Measurements from ENCODE around the gene TRAF4. TPM values are rescaled to one million over a fixed set of nuclear protein-coding genes. Genes with fewer than 3 reads are reported as not detected.

Gene TRAF4
- total and polyA plus RNA-seq, 2 donors (not counting 3 experiments of a cell fraction or from before 2014, with no cell fraction given), result 79.5 to 83.9 TPM

DNA sequence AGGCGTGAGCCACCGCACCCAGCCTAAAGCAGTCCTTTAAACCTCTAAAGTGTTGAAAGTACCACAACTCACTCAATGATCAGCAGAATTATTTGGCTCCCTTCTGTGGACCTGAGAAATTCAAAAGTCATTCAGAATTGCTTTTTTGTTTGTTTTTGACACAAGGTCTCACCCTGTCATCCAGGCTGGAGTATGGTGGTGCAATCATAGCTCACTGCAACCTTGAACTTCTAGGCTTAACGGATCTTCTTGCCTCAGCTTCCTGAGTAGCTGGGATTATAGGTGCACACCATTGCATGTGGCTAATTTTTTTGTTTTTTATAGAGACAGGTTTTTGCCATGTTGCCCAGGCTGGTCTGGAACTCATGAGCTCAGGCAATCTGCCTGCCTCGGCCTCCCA lies 44.3 kb downstream of the TRAF4 start:
- Histone ChIP-seq H3K4me2 (ENCODE audit: insufficient read depth, low read length) (no peak overlapping the region), H2AFZ (ENCODE audit: low read depth, low read length) (no peak overlapping the region), H3K79me2 (ENCODE audit: control insufficient read depth, insufficient read depth, low read length) (peaks cover 56% of the 10 kb centered on the region), H4K20me1 (replicated peaks; ENCODE audit: control insufficient read depth, extremely low read depth, insufficient read depth, low read length) (no peaks in the 10 kb centered on the region), H3K36me3 (ENCODE audit: control insufficient read depth in 2 of 2, extremely low read depth in 1 of 2, insufficient read depth in 2 of 2, low read length in 2 of 2) (peaks cover 0 to 3% of the 10 kb centered on the region in 2 experiments), H3K27ac (ENCODE audit: insufficient read depth, low read depth, low read length) (no peak overlapping the region), H3K27me3 (ENCODE audit: control insufficient read depth in 2 of 2, insufficient read depth in 2 of 2, low read length in 2 of 2) (no peaks in the 10 kb centered on the region), H3K9ac (replicated peaks; ENCODE audit: extremely low read depth, insufficient read depth, low read length) (no peak overlapping the region), H3K9me3 (replicated peaks; ENCODE audit: control insufficient read depth, insufficient read depth, low read length) (no peaks in the 10 kb centered on the region), H3K4me1 (ENCODE audit: control insufficient read depth, extremely low read depth, insufficient read depth, low read length) (no peaks in the 10 kb centered on the region), H3K9me1 (replicated peaks; ENCODE audit: control insufficient read depth, extremely low read depth, insufficient read depth, low read length) (no peaks in the 10 kb centered on the region), H3K4me3 (replicated peaks in 1 of 3; ENCODE audit: insufficient read depth in 1 of 3, low read depth in 1 of 3, low read length in 3 of 3) (no peak overlapping the region)
- intact Hi-C loops (cut with micrococcal nuclease), result no loop called here
- BruUV-seq (replicated peaks), result no TSS peak
- TF ChIP-seq, protein P1, sequence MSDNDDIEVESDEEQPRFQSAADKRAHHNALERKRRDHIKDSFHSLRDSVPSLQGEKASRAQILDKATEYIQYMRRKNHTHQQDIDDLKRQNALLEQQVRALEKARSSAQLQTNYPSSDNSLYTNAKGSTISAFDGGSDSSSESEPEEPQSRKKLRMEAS (IDR thresholded peaks at IDR 0.05; ENCODE audit: insufficient read depth, insufficient read length), result no peak
- TF ChIP-seq EZH2 (IDR thresholded peaks at IDR 0.05; ENCODE audit: borderline replicate concordance, low read depth, low read length, severe bottlenecking), result no peak
- no peak for TF ChIP-seq POLR2AphosphoS5 (IDR thresholded peaks at IDR 0.05; ENCODE audit: insufficient read depth, low read depth, low read length)
- no peak for FAIRE-seq
- no peak for DNase-seq (ENCODE audit: low read depth, low spot score)
- ChIA-PET CTCF (interaction anchor here (0.7 to 4.1 kb wide), 5 partner anchors 12 to 30 kb away, joined by 3 to 30 read pairs (median 3); no protein-coding TSS in a partner anchor), POLR2A (interaction anchor here (0.6 kb wide), 1 partner anchor 65 kb away, joined by 5 read pairs; no protein-coding TSS in a partner anchor)
- dilution Hi-C loops (cut with MboI; ENCODE audit: extremely low pct_ligation_motif_present, low sequenced_read_pairs), result no loop called here

DNA sequence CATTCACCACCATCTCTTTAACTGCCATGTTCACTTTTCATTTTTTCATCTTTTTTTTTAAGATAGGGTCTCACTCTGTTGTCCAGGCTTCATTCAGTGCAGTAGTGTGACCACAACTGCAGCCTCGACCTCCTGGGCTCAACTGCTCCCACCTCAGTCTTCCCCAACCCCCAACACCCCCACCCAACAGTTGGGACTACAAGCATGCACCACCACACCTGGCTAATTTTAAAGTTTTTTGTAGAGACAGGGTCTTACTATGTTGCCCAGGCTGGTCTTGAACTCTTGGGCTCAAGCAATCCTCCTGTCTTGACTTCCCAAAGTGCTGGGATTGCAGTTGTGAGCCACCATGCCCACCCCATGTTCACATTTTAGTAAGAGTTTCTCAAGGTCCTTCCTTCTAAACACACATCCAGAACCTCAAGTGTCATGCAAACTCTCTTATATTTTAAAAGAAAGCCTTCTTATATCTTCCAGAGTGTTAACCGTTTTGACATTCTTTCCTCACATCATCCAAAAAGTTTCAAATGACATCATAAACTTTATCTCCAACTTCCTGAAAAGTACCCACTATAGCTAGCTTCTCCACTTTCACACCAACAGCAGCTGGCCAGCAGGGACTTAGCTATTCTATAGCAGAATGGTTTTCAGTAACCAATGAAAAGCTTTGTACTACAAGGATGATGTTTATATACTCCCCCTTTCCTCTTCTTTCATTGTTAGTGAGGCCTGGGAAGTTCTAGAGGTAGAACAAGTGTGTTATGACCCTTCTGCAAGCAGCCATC lies 49.3 kb downstream of the TRAF4 start:
- POLR2A ChIA-PET, result no interaction called here
- no peaks in the 10 kb centered on the region for H4K20me1 ChIP-seq (replicated peaks; ENCODE audit: control insufficient read depth, extremely low read depth, insufficient read depth, low read length)
- no TSS peak for BruUV-seq (replicated peaks)
- no peak overlapping the region for H3K9ac ChIP-seq (replicated peaks; ENCODE audit: extremely low read depth, insufficient read depth, low read length)
- peaks cover 3% of the 10 kb centered on the region for H3K4me1 ChIP-seq (ENCODE audit: control insufficient read depth, extremely low read depth, insufficient read depth, low read length)
- dilution Hi-C loops (cut with MboI; ENCODE audit: extremely low pct_ligation_motif_present, low sequenced_read_pairs) (no loop called here), intact Hi-C loops (cut with micrococcal nuclease) (no loop called here)
- CTCF ChIA-PET, result interaction anchor here (1.1 to 1.6 kb wide), 2 partner anchors 29 to 43 kb away, joined by 3 to 5 read pairs; no protein-coding TSS in a partner anchor
- H3K4me2 ChIP-seq (ENCODE audit: insufficient read depth, low read length), result no peak overlapping the region
- no peaks in the 10 kb centered on the region for H3K9me1 ChIP-seq (replicated peaks; ENCODE audit: control insufficient read depth, extremely low read depth, insufficient read depth, low read length)
- peaks cover 77% of the 10 kb centered on the region for H3K79me2 ChIP-seq (ENCODE audit: control insufficient read depth, insufficient read depth, low read length)
- no peak overlapping the region for H3K4me3 ChIP-seq (replicated peaks in 1 of 3; ENCODE audit: insufficient read depth in 1 of 3, low read depth in 1 of 3, low read length in 3 of 3)
- H3K36me3 ChIP-seq (ENCODE audit: control insufficient read depth in 2 of 2, extremely low read depth in 1 of 2, insufficient read depth in 2 of 2, low read length in 2 of 2), result peaks cover 0 to 3% of the 10 kb centered on the region in 2 experiments
- FAIRE-seq, result no peak
- TF ChIP-seq GATA2 (IDR thresholded peaks at IDR 0.05; ENCODE audit: insufficient read depth, insufficient read length, low read depth, low read length) (no peak), JUN (IDR thresholded peaks at IDR 0.05; ENCODE audit: borderline replicate concordance, insufficient read depth, insufficient read length, low read depth) (no peak), POLR2AphosphoS5 (IDR thresholded peaks at IDR 0.05; ENCODE audit: insufficient read depth, low read depth, low read length) (no peak), MYC (IDR thresholded peaks at IDR 0.05; ENCODE audit: low read depth, low read length) (no peak), EZH2 (IDR thresholded peaks at IDR 0.05; ENCODE audit: borderline replicate concordance, low read depth, low read length, severe bottlenecking) (no peak), FOS (IDR thresholded peaks at IDR 0.05; ENCODE audit: borderline replicate concordance, insufficient read depth, low read length) (no peak), POLR2A (IDR thresholded peaks at IDR 0.05; ENCODE audit: low read depth, low read length) (no peak)
- TF ChIP-seq, protein P1 (IDR thresholded peaks at IDR 0.05; ENCODE audit: insufficient read depth, insufficient read length), result no peak
- TF ChIP-seq, protein P2, sequence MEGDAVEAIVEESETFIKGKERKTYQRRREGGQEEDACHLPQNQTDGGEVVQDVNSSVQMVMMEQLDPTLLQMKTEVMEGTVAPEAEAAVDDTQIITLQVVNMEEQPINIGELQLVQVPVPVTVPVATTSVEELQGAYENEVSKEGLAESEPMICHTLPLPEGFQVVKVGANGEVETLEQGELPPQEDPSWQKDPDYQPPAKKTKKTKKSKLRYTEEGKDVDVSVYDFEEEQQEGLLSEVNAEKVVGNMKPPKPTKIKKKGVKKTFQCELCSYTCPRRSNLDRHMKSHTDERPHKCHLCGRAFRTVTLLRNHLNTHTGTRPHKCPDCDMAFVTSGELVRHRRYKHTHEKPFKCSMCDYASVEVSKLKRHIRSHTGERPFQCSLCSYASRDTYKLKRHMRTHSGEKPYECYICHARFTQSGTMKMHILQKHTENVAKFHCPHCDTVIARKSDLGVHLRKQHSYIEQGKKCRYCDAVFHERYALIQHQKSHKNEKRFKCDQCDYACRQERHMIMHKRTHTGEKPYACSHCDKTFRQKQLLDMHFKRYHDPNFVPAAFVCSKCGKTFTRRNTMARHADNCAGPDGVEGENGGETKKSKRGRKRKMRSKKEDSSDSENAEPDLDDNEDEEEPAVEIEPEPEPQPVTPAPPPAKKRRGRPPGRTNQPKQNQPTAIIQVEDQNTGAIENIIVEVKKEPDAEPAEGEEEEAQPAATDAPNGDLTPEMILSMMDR (IDR thresholded peaks at IDR 0.05; ENCODE audit: extremely low read depth in 1 of 2, insufficient read depth in 1 of 2, low read depth in 1 of 2, low read length in 2 of 2), result no peak
- H3K9me3 ChIP-seq (replicated peaks; ENCODE audit: control insufficient read depth, insufficient read depth, low read length), result no peaks in the 10 kb centered on the region
- no peaks in the 10 kb centered on the region for H3K27me3 ChIP-seq (ENCODE audit: control insufficient read depth in 2 of 2, insufficient read depth in 2 of 2, low read length in 2 of 2)
- H3K27ac ChIP-seq (ENCODE audit: insufficient read depth, low read depth, low read length), result no peak overlapping the region
- no peak overlapping the region for H2AFZ ChIP-seq (ENCODE audit: low read depth, low read length)
- DNase-seq (ENCODE audit: low read depth, low spot score), result peak; percentile 22

Data from endothelial cell of umbilical vein (primary cell).